GM10266 (cell line): ENCODE measurements around the gene MTMR10.

Experiments used
- DNase-seq: peaks from one replicate; pipeline ENCODE4 v3.0.0; 2012; ENCODE audit errors: extremely low spot score
- TF ChIP-seq, protein P1 (sequence below): IDR thresholded peaks from 2 replicates; pipeline ENCODE4 v1.5.1; 2012; ENCODE audit warnings: mild to moderate bottlenecking, low read depth; ENCODE audit not compliant: control insufficient read depth, insufficient read depth; ENCODE audit errors: missing control alignments

MTMR10 gene

DNA sequence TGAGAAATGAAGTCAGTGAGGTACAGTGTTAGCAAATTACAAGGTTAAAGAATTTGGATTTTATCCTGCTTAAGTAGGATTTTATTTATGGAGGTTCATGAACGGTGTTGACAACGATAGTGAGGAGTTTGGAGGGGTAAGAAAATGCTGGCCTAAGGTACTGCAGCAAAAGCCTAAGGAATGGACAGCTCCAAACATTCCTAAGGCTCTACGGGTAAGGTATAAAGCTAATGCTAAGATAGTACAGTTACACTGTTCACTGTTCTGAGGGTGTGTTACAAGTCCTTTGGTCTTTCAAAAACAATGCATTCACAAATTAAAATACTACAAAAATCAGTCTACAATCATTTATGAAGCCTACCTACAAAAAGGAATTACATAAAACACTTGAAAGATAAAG, 7.3 kb downstream of the MTMR10 start:
- TF ChIP-seq, protein P1, sequence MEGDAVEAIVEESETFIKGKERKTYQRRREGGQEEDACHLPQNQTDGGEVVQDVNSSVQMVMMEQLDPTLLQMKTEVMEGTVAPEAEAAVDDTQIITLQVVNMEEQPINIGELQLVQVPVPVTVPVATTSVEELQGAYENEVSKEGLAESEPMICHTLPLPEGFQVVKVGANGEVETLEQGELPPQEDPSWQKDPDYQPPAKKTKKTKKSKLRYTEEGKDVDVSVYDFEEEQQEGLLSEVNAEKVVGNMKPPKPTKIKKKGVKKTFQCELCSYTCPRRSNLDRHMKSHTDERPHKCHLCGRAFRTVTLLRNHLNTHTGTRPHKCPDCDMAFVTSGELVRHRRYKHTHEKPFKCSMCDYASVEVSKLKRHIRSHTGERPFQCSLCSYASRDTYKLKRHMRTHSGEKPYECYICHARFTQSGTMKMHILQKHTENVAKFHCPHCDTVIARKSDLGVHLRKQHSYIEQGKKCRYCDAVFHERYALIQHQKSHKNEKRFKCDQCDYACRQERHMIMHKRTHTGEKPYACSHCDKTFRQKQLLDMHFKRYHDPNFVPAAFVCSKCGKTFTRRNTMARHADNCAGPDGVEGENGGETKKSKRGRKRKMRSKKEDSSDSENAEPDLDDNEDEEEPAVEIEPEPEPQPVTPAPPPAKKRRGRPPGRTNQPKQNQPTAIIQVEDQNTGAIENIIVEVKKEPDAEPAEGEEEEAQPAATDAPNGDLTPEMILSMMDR: no peak
- no peak for DNase-seq

DNA sequence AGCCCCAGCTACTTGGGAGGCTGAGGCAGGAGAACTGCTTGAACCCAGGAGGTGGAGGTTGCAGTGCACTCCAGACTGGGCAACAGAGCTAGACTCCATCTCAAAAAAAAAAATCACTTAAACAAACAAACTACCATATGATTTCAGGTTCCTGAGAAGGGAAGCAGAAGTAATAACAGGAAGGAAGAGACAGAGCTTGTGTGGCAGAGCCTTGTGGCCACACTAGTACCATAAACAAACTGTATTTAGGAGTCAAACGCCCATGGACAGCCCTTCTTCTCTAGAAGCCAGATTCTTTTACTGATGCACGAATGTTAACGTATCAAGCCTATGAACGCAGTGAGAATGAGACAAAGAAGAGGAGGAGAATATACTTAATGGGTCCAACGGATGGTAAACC, 12.0 kb downstream of the MTMR10 start:
- DNase-seq: no peak

DNA sequence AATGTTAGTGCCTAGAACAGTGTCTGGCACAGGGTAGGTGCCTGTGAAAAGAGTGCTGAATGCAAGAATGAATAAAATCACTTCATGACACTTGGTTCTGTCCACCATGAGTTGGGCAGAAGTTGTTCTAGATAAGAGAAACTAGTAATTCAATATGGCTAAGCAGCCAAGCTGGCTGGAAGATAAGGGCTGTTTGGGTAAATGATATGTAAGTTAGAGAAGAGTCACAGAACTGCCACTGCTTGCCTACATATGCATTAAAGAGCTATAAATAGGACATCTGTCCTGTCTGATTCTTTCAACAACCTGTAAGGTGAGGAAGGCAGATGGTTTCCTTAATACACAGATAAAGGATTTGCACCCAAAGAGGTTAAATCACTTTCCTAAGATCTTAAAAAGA, 13.1 kb downstream of the MTMR10 start:
- DNase-seq: no peak
- TF ChIP-seq, protein P1: no peak

More for the DNA sequence above, 12.0 kb downstream of the MTMR10 start:
- TF ChIP-seq, protein P1: no peak

DNA sequence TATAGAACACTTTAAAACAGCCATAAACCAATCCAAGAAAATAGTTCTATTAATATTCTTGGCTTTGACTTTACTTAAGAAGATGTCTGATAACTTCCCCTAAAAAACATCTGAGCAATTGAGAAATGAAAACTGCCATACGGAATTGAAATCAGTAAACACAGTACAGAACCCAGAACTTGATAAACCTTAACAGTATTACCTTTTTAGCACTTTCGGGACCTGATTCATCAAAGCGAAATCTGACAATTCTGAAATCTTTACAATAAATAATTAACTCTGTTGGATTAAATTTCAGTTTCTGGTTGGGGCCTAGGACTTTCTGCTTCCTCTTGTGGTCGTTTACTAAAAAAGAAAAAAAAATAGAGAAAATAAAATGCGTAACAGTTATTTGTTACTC, 17.3 kb downstream of the MTMR10 start:
- TF ChIP-seq, protein P1: no peak
- no peak for DNase-seq

DNA sequence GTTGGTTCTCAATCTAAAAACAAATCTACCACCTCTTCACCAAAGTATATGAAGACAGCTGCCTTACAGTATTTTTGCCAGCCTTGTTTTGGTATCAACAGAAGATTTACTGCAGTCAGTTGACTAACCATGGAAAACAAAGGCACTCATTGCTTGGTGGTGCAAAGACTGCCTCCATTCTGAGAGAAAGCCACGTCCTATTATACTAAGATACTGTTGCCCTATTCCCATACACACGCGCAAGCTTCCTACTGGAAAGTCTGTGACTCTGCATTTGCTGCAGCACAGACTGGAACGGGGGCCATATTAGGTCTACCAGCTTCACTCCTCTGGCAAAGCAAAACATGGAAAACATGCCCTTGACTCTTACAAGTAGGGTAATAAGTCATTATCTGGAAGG, 18.0 kb downstream of the MTMR10 start:
- TF ChIP-seq, protein P1: no peak
- no peak for DNase-seq

DNA sequence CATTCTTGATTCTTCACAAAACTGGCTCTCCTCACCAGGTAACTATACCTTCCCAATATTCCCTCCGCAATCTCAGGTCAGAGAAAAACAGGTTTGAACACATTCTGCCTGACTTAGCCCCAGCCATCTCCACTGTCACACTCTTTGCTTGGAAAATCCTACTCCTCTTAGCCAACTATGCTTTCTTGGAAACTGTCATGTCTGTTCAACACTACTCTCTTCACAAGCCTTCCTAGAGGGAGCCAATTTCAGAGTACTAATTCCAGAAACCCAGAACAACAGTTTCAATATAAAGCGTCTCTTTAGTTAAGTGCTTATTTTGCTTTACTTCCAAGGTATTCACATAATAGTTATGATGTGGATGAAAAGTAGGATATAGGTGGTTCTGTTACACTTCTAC, 21.7 kb downstream of the MTMR10 start:
- DNase-seq: no peak
- TF ChIP-seq, protein P1: no peak

DNA sequence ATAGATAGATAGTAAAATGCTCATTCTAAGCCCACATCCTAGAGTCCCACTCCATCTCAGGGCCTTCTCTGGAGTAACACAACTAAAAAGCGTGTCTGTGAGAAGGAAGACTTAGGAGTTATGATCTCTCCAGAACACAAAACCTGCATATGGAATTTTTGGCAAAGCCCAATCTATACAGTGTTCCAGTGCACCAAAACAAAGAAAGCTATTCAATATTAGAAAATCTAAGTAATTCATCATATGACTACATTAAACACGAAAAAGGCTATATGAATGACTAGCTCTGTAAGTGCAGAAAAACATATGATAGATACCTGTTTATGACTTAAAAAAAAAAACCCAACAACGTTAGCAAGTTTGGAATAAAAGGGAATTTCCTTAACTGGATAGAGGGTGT, 27.7 kb downstream of the MTMR10 start:
- TF ChIP-seq, protein P1: no peak
- no peak for DNase-seq
